Renal cortex interstitium (tissue), 11 donors: ENCODE measurements around the gene PNISR. TPM values are rescaled to one million over a fixed set of nuclear protein-coding genes. Genes with fewer than 3 reads are reported as not detected.

Experiments
- DNase-seq, 11 donors: peaks; one replicate each; pipeline ENCODE4 v3.0.0-alpha.2; 2013; ENCODE audit warnings: low read depth in 9 of 11, low spot score in 4 of 11; ENCODE audit errors: extremely low read depth in 1 of 11
- polyA plus RNA-seq, 3 donors: library from polyadenylated mRNA; unstranded; fragments of 120-200 nt; gene quantifications; one replicate each; pipeline ENCODE4 v1.2.1, GENCODE V29; 2013; ENCODE audit not compliant: insufficient read length in 3 of 3

The PNISR gene
- polyA plus RNA-seq, 3 donors: 272 to 468 (median 329) TPM

DNA sequence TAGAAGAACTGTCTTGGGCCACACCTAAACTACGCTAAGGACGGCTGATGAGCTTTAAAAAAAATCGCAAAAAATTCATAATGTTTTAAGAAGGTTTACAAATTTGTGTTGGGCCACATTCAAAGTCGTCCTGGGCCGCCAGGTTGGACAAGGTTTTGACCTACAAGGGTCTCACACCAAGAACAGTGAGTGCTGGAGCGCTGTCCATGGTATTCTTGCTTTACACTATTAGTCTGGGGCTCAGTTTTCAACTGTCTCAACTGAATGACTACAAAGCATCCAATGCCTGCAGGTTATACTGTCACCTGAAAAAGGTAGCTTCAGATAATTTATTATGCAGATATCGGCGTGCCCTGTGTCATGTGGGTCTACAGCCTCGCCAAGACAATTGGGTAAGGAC lies 72.0 kb downstream of the PNISR start:
- DNase-seq: peak in 5 of 11 donors; percentile 15 to 35 (median 23)

- DNase-seq: peak in 1 of 11 donors; percentile 5
Observed at GRCh38 chr6:99350573-99350972, 74.5 kb downstream of the PNISR start.

DNA sequence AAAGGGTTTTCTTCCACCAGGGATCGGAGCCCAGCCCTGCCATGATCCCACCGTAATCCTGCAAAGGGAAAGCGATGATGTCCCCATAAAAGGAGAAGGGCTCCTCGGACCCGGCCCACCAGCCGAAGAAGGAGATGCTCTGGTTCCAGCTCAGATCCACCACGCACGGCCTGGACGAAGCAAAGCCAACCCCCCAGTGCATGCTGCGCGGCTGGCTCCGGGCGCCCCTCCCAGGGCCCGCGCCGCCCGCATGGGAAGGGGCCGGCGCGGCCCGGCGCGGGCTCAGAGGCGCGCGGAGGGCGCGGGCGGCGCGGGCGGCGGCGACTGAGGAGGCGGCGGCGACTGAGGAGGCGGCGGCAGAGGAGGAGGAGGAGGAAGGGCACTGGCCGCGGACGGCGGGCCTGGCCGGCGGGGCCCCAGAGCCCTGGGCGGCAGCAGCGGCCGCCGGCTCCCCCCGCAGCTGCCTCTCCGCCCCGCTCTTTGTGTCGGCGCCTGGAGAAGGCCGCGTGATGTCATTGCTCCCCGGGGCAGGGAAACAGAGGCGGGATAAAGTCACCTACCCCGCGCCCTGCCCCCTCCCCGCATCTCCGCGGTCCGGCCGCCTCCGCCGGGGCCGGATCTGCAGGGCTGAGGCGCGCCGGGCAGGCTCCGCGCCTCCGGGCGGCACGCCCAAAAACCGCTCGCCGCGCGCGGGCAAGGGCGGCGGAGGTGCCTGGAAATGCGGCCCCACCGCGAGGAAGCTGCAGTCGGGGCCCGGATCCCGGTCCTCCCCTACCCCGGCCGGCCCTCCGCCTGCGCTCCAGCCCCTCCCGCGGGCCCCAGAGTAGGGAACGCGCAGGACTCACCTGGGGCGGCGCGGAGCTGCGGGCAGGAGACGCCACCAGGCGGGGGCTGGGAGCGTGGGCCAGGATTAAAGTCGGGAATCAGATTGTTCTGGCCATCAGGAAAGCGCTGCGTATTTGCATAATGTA lies 75.7 kb downstream of the PNISR start, which contains the start of gene FAXC:
FAXC (minus strand) TSS at position 504 of the 971 bp plus-strand sequence; CDS start at position 202, 302 bp downstream.
- DNase-seq: peak in 6 of 11 donors; percentile 9 to 49 (median 34)

GRCh38 chr6:99348288-99349170 lies 76.6 kb downstream of the PNISR start:
- peak in 2 of 11 donors; percentile 2 to 3 for DNase-seq

Other genes with a start within 250 kb of the PNISR start
- 1 to 10 TPM; 4.3 to 5.1 (median 5.1) TPM for gene FAXC, start 75.6 kb downstream of the PNISR start, polyA plus RNA-seq
- gene COQ3, start 31.1 kb downstream of the PNISR start, polyA plus RNA-seq: 10 to 100 TPM; 10.5 to 14.4 (median 12.1) TPM
- 10 to 100 TPM in 2 of 3 donors, 1 to 10 TPM in 1; 9.4 to 13.6 (median 11.7) TPM for gene USP45, start 90.1 kb upstream of the PNISR start, polyA plus RNA-seq
- gene CCNC, start 143.4 kb upstream of the PNISR start, polyA plus RNA-seq: 10 to 100 TPM; 68.9 to 96.2 (median 85.9) TPM
- not detected for gene PRDM13, start 181.5 kb upstream of the PNISR start, polyA plus RNA-seq